D721Med (cell line): ENCODE data around the gene PIP5K1A.

Experiments used
- DNase-seq: peaks from one replicate; pipeline ENCODE4 v3.0.0; 2011; ENCODE audit warnings: low spot score; ENCODE audit not compliant: insufficient read length
- FAIRE-seq: peaks from 2 replicates; lab custom pipeline; 2011; peaks lifted over from hg19 to GRCh38; lab: Jason Lieb, UNC
- CTCF ChIP-seq: IDR thresholded peaks from 2 replicates; pipeline ENCODE4 v1.5.1; 2012; ENCODE audit warnings: mild to moderate bottlenecking, control low read depth; ENCODE audit not compliant: insufficient read depth; ENCODE audit errors: missing control alignments

PIP5K1A gene

GRCh38 chr1:151210830-151211229, 12.5 kb downstream of the PIP5K1A start:
- no peak for FAIRE-seq
- no peak for DNase-seq
- no peak for TF ChIP-seq CTCF

GRCh38 chr1:151211972-151212705, 13.8 kb downstream of the PIP5K1A start:
- FAIRE-seq (no peak), DNase-seq (no peak)
- TF ChIP-seq CTCF, result no peak

- DNase-seq (no peak), FAIRE-seq (no peak)
- no peak for TF ChIP-seq CTCF
These were observed 15.2 kb downstream of the PIP5K1A start for GRCh38 chr1:151213560-151213959.

- no peak for TF ChIP-seq CTCF
- no peak for FAIRE-seq
These were observed 23.3 kb downstream of the PIP5K1A start for GRCh38 chr1:151221616-151222015.

GRCh38 chr1:151222130-151222529, 23.8 kb downstream of the PIP5K1A start:
- TF ChIP-seq CTCF, result no peak
- no peak for DNase-seq
- no peak for FAIRE-seq

More at GRCh38 chr1:151221616-151222015, 23.3 kb downstream of the PIP5K1A start:
- no peak for DNase-seq

- DNase-seq (no peak), FAIRE-seq (no peak)
- TF ChIP-seq CTCF, result no peak
These were observed 36.9 kb downstream of the PIP5K1A start for GRCh38 chr1:151235235-151235634.
